WERI-Rb-1 (cell line): Measurements from ENCODE around the gene GOLM1.

Experiments used
- DNase-seq: peaks from one replicate; pipeline ENCODE4 v3.0.0-alpha.2; 2020
- H3K27ac ChIP-seq: fragments of 250-450 bp; sonication (Bioruptor Pico); 2 replicates; pipeline ENCODE4 v1.5.1; 2020; ENCODE audit warnings: mild to moderate bottlenecking, moderate library complexity
- H3K27me3 ChIP-seq: fragments of 250-450 bp; sonication (Bioruptor Pico); 2 replicates; pipeline ENCODE4 v1.5.1; 2021; ENCODE audit warnings: mild to moderate bottlenecking, low read depth, moderate library complexity; ENCODE audit not compliant: insufficient read depth, severe bottlenecking
- H3K36me3 ChIP-seq: fragments of 250-450 bp; sonication (Bioruptor Pico); 2 replicates; pipeline ENCODE4 v1.5.1; 2020; ENCODE audit warnings: mild to moderate bottlenecking, moderate library complexity
- H3K4me3 ChIP-seq: 2 replicates; pipeline ENCODE4 v1.5.1; 2011; ENCODE audit warnings: low read depth, mild to moderate bottlenecking, control low read depth, low read length
- H3K9me3 ChIP-seq: fragments of 250-450 bp; sonication (Bioruptor Pico); 2 replicates; pipeline ENCODE4 v1.5.1; 2021; ENCODE audit warnings: mild to moderate bottlenecking, moderate library complexity; ENCODE audit not compliant: severe bottlenecking
- TF ChIP-seq, protein P1 (sequence below): IDR thresholded peaks from 2 replicates; pipeline ENCODE4 v1.5.1; 2011; ENCODE audit warnings: low read depth, mild to moderate bottlenecking, control low read depth, inconsistent platforms, low read length

Gene GOLM1

GRCh38 chr9:86022687-86023266 is 76.6 kb downstream of the GOLM1 start:
- DNase-seq = no peak
- TF ChIP-seq, protein P1, sequence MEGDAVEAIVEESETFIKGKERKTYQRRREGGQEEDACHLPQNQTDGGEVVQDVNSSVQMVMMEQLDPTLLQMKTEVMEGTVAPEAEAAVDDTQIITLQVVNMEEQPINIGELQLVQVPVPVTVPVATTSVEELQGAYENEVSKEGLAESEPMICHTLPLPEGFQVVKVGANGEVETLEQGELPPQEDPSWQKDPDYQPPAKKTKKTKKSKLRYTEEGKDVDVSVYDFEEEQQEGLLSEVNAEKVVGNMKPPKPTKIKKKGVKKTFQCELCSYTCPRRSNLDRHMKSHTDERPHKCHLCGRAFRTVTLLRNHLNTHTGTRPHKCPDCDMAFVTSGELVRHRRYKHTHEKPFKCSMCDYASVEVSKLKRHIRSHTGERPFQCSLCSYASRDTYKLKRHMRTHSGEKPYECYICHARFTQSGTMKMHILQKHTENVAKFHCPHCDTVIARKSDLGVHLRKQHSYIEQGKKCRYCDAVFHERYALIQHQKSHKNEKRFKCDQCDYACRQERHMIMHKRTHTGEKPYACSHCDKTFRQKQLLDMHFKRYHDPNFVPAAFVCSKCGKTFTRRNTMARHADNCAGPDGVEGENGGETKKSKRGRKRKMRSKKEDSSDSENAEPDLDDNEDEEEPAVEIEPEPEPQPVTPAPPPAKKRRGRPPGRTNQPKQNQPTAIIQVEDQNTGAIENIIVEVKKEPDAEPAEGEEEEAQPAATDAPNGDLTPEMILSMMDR = no peak
- Histone ChIP-seq H3K9me3 (no peaks in the 10 kb centered on the region), H3K27ac (no peak overlapping the region), H3K4me3 (no peak overlapping the region), H3K36me3 (peaks cover 56% of the 10 kb centered on the region), H3K27me3 (no peaks in the 10 kb centered on the region)

DNA sequence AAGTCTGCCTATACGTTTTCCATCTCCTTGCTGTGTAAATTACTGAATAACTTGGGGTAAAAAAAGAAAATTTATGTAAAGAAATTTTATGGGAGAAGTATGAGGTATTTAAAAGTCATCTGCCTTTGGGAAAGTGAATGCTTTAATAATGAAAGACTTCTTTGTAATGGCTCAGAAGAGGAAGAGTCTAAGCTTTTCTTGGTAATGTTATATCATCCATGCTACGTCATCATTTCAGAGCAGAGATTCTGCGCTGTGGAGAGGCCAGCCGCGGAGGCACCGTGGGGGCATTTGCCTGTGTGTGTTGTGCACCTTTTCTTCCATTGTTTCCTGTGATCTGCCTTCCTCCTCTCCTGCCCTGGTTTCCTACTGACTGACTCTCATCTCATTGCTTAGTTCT is 78.2 kb downstream of the GOLM1 start:
- Histone ChIP-seq H3K27me3 (no peaks in the 10 kb centered on the region), H3K4me3 (no peak overlapping the region), H3K27ac (no peak overlapping the region), H3K9me3 (no peaks in the 10 kb centered on the region), H3K36me3 (peaks cover 54% of the 10 kb centered on the region)
- TF ChIP-seq, protein P1 = no peak
- no peak for DNase-seq

DNA sequence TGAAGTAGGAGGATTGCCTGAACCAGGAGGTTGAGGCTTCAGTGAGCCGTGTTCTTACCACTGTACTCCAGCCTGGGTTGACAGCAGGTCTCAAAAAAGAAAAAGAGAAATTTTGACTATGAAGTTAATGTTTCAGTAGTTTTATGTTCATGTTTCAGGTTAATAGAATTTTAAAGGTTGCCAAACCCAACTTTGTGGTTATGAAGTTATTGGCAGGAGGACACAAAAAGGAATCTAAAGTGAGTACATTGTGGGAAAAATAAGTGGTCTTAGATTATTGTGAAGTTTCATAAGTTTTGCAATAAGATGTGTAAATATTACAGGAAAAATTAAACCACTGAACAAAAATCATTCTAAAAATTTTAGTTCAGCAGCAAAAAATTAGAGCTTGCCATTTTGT is 78.6 kb downstream of the GOLM1 start:
- DNase-seq = no peak
- no peaks in the 10 kb centered on the region for H3K27me3 ChIP-seq
- TF ChIP-seq, protein P1 = no peak
- no peak overlapping the region for H3K27ac ChIP-seq
- H3K9me3 ChIP-seq = no peaks in the 10 kb centered on the region
- H3K4me3 ChIP-seq = no peak overlapping the region
- H3K36me3 ChIP-seq = peaks cover 51% of the 10 kb centered on the region

- Histone ChIP-seq H3K36me3 (peaks cover 78% of the 10 kb centered on the region), H3K27ac (no peak overlapping the region), H3K9me3 (peaks cover 8% of the 10 kb centered on the region), H3K27me3 (no peaks in the 10 kb centered on the region), H3K4me3 (no peak overlapping the region)
- no peak for DNase-seq
- TF ChIP-seq, protein P1 = no peak
These were observed 90.2 kb downstream of the GOLM1 start for GRCh38 chr9:86009133-86009532.

- DNase-seq = no peak
- Histone ChIP-seq H3K9me3 (peaks cover 8% of the 10 kb centered on the region), H3K27me3 (no peaks in the 10 kb centered on the region), H3K27ac (no peak overlapping the region), H3K4me3 (no peak overlapping the region), H3K36me3 (peaks cover 66% of the 10 kb centered on the region)
- TF ChIP-seq, protein P1 = no peak
These were observed 94.0 kb downstream of the GOLM1 start for GRCh38 chr9:86005253-86005775.

- no peak overlapping the region for H3K27ac ChIP-seq
- no peak overlapping the region for H3K4me3 ChIP-seq
- no peaks in the 10 kb centered on the region for H3K27me3 ChIP-seq
- TF ChIP-seq, protein P1 = no peak
- peaks cover 24% of the 10 kb centered on the region for H3K36me3 ChIP-seq
- no peaks in the 10 kb centered on the region for H3K9me3 ChIP-seq
- DNase-seq = no peak
These were observed 103.8 kb downstream of the GOLM1 start for GRCh38 chr9:85995599-85995998.
